Measurements from ENCODE around the gene MYH16.

DNA sequence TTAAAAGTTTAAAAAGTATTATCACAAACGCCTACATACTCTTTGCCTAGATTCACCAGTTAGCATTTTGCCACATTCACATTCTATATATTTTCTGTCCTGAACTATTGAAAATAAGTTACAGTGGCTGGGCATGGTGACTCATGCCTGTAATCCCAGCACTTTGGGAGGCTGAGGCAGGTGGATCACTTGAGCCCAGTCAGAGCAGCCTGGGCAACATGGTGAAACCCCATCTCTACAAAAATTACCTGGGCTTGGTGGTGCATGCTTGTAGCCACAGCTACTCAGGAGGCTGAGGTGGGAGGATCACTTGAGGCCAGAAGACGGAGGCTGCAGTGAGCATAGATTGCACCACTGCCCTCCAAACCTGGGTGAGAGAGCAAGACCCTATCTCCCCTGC, 58.4 kb downstream of the MYH16 start:
- TF ChIP-seq CTCF (IDR thresholded peaks at IDR 0.05 in 8 of 11, conservative IDR thresholded peaks at IDR 0.05 in 3 of 11) (no peak), POLR2A (IDR thresholded peaks at IDR 0.05) (no peak)
